T-cell (primary cell): ENCODE measurements around the gene SH2D4B. TPM values are rescaled to one million over a fixed set of nuclear protein-coding genes. Genes with fewer than 3 reads are reported as not detected.

Experiments used
- ATAC-seq, 4 experiments: fragments of 200-7000 bp in 3 of 4; fragments of 150-1000 bp in 1 of 4; cut with Tn5 transposase; replicated peaks in 1 of 4; 1 replicate in 3 of 4; 2 replicates in 1 of 4; pipeline ENCODE4 v1.10.0; 2021; ENCODE audit warnings: moderate library complexity in 3 of 4, mild to moderate bottlenecking in 2 of 4, moderate number of reproducible peaks in 1 of 4
- CTCF ChIA-PET, 2 donors: fragments of 300-600 bp; sonication (Branson Sonifier 250); formaldehyde crosslinking; loops; one replicate each; lab custom pipeline; 2022; ENCODE audit warnings: antibody characterized with exemption in 2 of 2; lab: Charles Lee
- POLR2A ChIA-PET, 2 donors: fragments of 300-600 bp; sonication (Branson Sonifier 250); formaldehyde crosslinking; loops; one replicate each; lab custom pipeline; 2022; ENCODE audit warnings: antibody characterized with exemption in 2 of 2; lab: Charles Lee
- DNase-seq, 35 experiments: peaks; one replicate each; pipeline versions ENCODE4 v3.0.0 to v3.0.0-alpha.2; 2013 to 2023
- H3K27ac ChIP-seq: one replicate; pipeline ENCODE4 v1.5.1; 2013; ENCODE audit warnings: low read length
- H3K27me3 ChIP-seq, 2 experiments: replicated peaks in 1 of 2; 1 replicate in 1 of 2; 2 replicates in 1 of 2; pipeline versions ENCODE4 v1.6.1 to v1.7.0; 2013; ENCODE audit warnings: low read length in 1 of 2, mixed read lengths in 1 of 2; ENCODE audit not compliant: control insufficient read depth in 2 of 2, insufficient read depth in 2 of 2; ENCODE audit errors: extremely low read depth in 1 of 2
- H3K36me3 ChIP-seq, 2 donors: 1 replicate in 1 of 2; 2 replicates in 1 of 2; pipeline versions ENCODE4 v1.6.1 to v1.7.0; 2013; ENCODE audit warnings: low read length in 1 of 2; ENCODE audit not compliant: control insufficient read depth in 2 of 2, insufficient read depth in 1 of 2; ENCODE audit errors: extremely low read depth in 1 of 2
- H3K4me1 ChIP-seq, 2 experiments: 1 replicate in 1 of 2; 2 replicates in 1 of 2; pipeline versions ENCODE4 v1.6.1 to v1.7.0; 2013; ENCODE audit warnings: low read length in 2 of 2, mixed read lengths in 1 of 2; ENCODE audit not compliant: insufficient read depth in 2 of 2, control insufficient read depth in 1 of 2; ENCODE audit errors: extremely low read depth in 1 of 2
- H3K4me3 ChIP-seq, 2 donors: 1 replicate in 1 of 2; 2 replicates in 1 of 2; pipeline versions ENCODE4 v1.5.1 to v1.7.0; 2013; ENCODE audit warnings: mild to moderate bottlenecking in 2 of 2, low read length in 1 of 2, moderate library complexity in 1 of 2; ENCODE audit not compliant: control insufficient read depth in 1 of 2; ENCODE audit errors: extremely low read depth in 1 of 2
- H3K9me3 ChIP-seq: 2 replicates; pipeline ENCODE4 v1.7.0; 2013
- H3K27ac Mint-ChIP-seq, 2 donors: one replicate each; pipeline ENCODE4 v1.8.0; 2020 to 2021; ENCODE audit warnings: mild to moderate bottlenecking in 2 of 2, mixed read lengths in 2 of 2
- H3K27me3 Mint-ChIP-seq, 2 donors: one replicate each; pipeline ENCODE4 v1.8.0; 2021 to 2022; ENCODE audit warnings: mixed read lengths in 2 of 2
- H3K36me3 Mint-ChIP-seq: one replicate; pipeline ENCODE4 v1.8.0; 2021; ENCODE audit warnings: mixed read lengths
- H3K4me1 Mint-ChIP-seq, 3 donors: one replicate each; pipeline ENCODE4 v1.8.0; 2020 to 2022; ENCODE audit warnings: mixed read lengths in 3 of 3, mild to moderate bottlenecking in 1 of 3
- H3K4me3 Mint-ChIP-seq, 3 donors: one replicate each; pipeline ENCODE4 v1.8.0; 2020 to 2022; ENCODE audit warnings: mild to moderate bottlenecking in 3 of 3, mixed read lengths in 3 of 3, moderate library complexity in 3 of 3
- H3K9me3 Mint-ChIP-seq, 3 donors: one replicate each; pipeline ENCODE4 v1.8.0; 2020 to 2022; ENCODE audit warnings: mixed read lengths in 3 of 3
- WGBS: methylation state at CpG from one replicate; pipeline ENCODE4 v1.1.5; 2013; ENCODE audit warnings: missing lambda C conversion rate; ENCODE audit not compliant: insufficient coverage; 5-methylcytosine and 5-hydroxymethylcytosine counted together
- total RNA-seq, 35 experiments: library from RNA in 6 of 35; stranded (reverse) in 6 of 35; fragments of 120-200 nt in 1 of 35; gene quantifications; one replicate each; pipeline versions ENCODE4 v1.2.1 to v1.2.4 and lab custom pipeline; 2013 to 2026

SH2D4B gene
- total RNA-seq, 5 donors from 2014 or later (not counting 1 experiment from before 2014, with no cell fraction given) = 0.12 to 0.26 (median 0.23) TPM

- Mint-ChIP-seq H3K4me1 (peaks cover 28 to 57% (median 37%) of the 10 kb centered on the region in 3 donors), H3K27me3 (no peaks in the 10 kb centered on the region), H3K36me3 (peaks cover 63% of the 10 kb centered on the region), H3K4me3 (no peak overlapping the region), H3K27ac (peak overlapping the region in 1 of 2 donors; percentile 49), H3K9me3 (no peaks in the 10 kb centered on the region)
- CTCF ChIA-PET = interaction anchor here in 1 of 2 donors (0.6 to 2.6 kb wide), 2 partner anchors 10 to 56 kb away, joined by 3 to 10 read pairs; no protein-coding TSS in a partner anchor
- no peaks in the 10 kb centered on the region for H3K9me3 ChIP-seq
- no peak for DNase-seq
- peaks cover 3 to 25% of the 10 kb centered on the region in 2 experiments for H3K4me1 ChIP-seq
- POLR2A ChIA-PET = interaction anchor here in 1 of 2 donors (0.6 kb wide), 1 partner anchor 49 kb away, joined by 5 read pairs; no protein-coding TSS in a partner anchor
- no peak overlapping the region for H3K4me3 ChIP-seq
- H3K27me3 ChIP-seq = no peaks in the 10 kb centered on the region
- no peak for ATAC-seq
- peaks cover 22 to 97% of the 10 kb centered on the region in 2 donors for H3K36me3 ChIP-seq
- no CpG with 5 or more reads among the region's 5 CpGs for WGBS
- H3K27ac ChIP-seq = no peak overlapping the region
Observed at GRCh38 chr10:80515511-80515910, 22.2 kb upstream of the SH2D4B start.

- peak overlapping the region in 1 of 2 donors; percentile 74 for H3K27ac Mint-ChIP-seq
- WGBS = 91% methylated on average over 10 of the region's 12 CpGs
- H3K36me3 Mint-ChIP-seq = peaks cover 65% of the 10 kb centered on the region
- H3K27me3 Mint-ChIP-seq = no peaks in the 10 kb centered on the region
- POLR2A ChIA-PET = no interaction called here
- no peak for ATAC-seq
- no peak for DNase-seq
- Histone ChIP-seq H3K4me3 (no peak overlapping the region), H3K4me1 (peaks cover 3 to 24% of the 10 kb centered on the region in 2 experiments), H3K27me3 (no peaks in the 10 kb centered on the region), H3K9me3 (no peaks in the 10 kb centered on the region), H3K36me3 (peaks cover 22 to 97% of the 10 kb centered on the region in 2 donors), H3K27ac (no peak overlapping the region)
- CTCF ChIA-PET = interaction anchor here in 1 of 2 donors (2.6 kb wide), 1 partner anchor 10 kb away, joined by 10 read pairs; no protein-coding TSS in a partner anchor
- no peak overlapping the region for H3K4me3 Mint-ChIP-seq
- H3K4me1 Mint-ChIP-seq = peaks cover 30 to 57% (median 39%) of the 10 kb centered on the region in 3 donors
- no peaks in the 10 kb centered on the region for H3K9me3 Mint-ChIP-seq
Observed at GRCh38 chr10:80515941-80516340, 21.8 kb upstream of the SH2D4B start.

GRCh38 chr10:80516506-80517075 is 21.1 kb upstream of the SH2D4B start:
- Mint-ChIP-seq H3K9me3 (no peaks in the 10 kb centered on the region), H3K4me1 (peaks cover 24 to 52% (median 32%) of the 10 kb centered on the region in 3 donors), H3K36me3 (peaks cover 65% of the 10 kb centered on the region), H3K4me3 (no peak overlapping the region), H3K27ac (peak overlapping the region; percentile 74 to 84), H3K27me3 (no peaks in the 10 kb centered on the region)
- ChIA-PET CTCF (no interaction called here), POLR2A (no interaction called here)
- no peaks in the 10 kb centered on the region for H3K27me3 ChIP-seq
- H3K9me3 ChIP-seq = no peaks in the 10 kb centered on the region
- H3K4me3 ChIP-seq = no peak overlapping the region
- no peak overlapping the region for H3K27ac ChIP-seq
- H3K36me3 ChIP-seq = peaks cover 24 to 91% of the 10 kb centered on the region in 2 donors
- ATAC-seq (no peak), DNase-seq (no peak)
- peaks cover 0 to 18% of the 10 kb centered on the region in 2 experiments for H3K4me1 ChIP-seq
- 79% methylated on average over 5 of the region's 6 CpGs for whole genome bisulfite sequencing

- WGBS = 95% methylated on average over 19 of the region's 21 CpGs
- H3K9me3 ChIP-seq = no peaks in the 10 kb centered on the region
- Mint-ChIP-seq H3K4me1 (peaks cover 26 to 45% (median 26%) of the 10 kb centered on the region in 3 donors), H3K27me3 (no peaks in the 10 kb centered on the region), H3K36me3 (peaks cover 59% of the 10 kb centered on the region), H3K27ac (peak overlapping the region; percentile 41 to 44), H3K9me3 (no peaks in the 10 kb centered on the region), H3K4me3 (no peak overlapping the region)
- ATAC-seq = no peak
- no peak overlapping the region for H3K4me3 ChIP-seq
- peaks cover 0 to 11% of the 10 kb centered on the region in 2 experiments for H3K4me1 ChIP-seq
- ChIA-PET CTCF (no interaction called here), POLR2A (interaction anchor here in 1 of 2 donors (0.6 kb wide), 1 partner anchor 34 kb away, joined by 4 read pairs; no protein-coding TSS in a partner anchor)
- no peak overlapping the region for H3K27ac ChIP-seq
- no peak for DNase-seq
- H3K36me3 ChIP-seq = peaks cover 24 to 85% of the 10 kb centered on the region in 2 donors
- H3K27me3 ChIP-seq = no peaks in the 10 kb centered on the region
Observed at GRCh38 chr10:80517416-80518142, 20.1 kb upstream of the SH2D4B start.

GRCh38 chr10:80518143-80518806 is 19.4 kb upstream of the SH2D4B start:
- Mint-ChIP-seq H3K27ac (peak overlapping the region; percentile 66 to 82), H3K27me3 (no peaks in the 10 kb centered on the region), H3K4me3 (no peak overlapping the region), H3K36me3 (peaks cover 59% of the 10 kb centered on the region), H3K4me1 (peaks cover 29 to 38% (median 30%) of the 10 kb centered on the region in 3 donors), H3K9me3 (no peaks in the 10 kb centered on the region)
- no peaks in the 10 kb centered on the region for H3K9me3 ChIP-seq
- H3K27me3 ChIP-seq = no peaks in the 10 kb centered on the region
- CTCF ChIA-PET = no interaction called here
- no peak overlapping the region for H3K27ac ChIP-seq
- H3K4me1 ChIP-seq = peaks cover 0 to 11% of the 10 kb centered on the region in 2 experiments
- ATAC-seq = peak in 1 of 4 experiments; percentile 9
- H3K36me3 ChIP-seq = peaks cover 21 to 78% of the 10 kb centered on the region in 2 donors
- no peak for DNase-seq
- H3K4me3 ChIP-seq = no peak overlapping the region
- POLR2A ChIA-PET = no interaction called here
- 94% methylated on average over 12 of the region's 17 CpGs for WGBS

- H3K4me3 Mint-ChIP-seq = no peak overlapping the region
- POLR2A ChIA-PET = no interaction called here
- H3K9me3 Mint-ChIP-seq = no peaks in the 10 kb centered on the region
- H3K36me3 Mint-ChIP-seq = peaks cover 54% of the 10 kb centered on the region
- H3K27me3 ChIP-seq = no peaks in the 10 kb centered on the region
- peak overlapping the region; percentile 66 to 82 for H3K27ac Mint-ChIP-seq
- no peak for ATAC-seq
- no peak overlapping the region for H3K27ac ChIP-seq
- peaks cover 21 to 72% of the 10 kb centered on the region in 2 donors for H3K36me3 ChIP-seq
- no peak overlapping the region for H3K4me3 ChIP-seq
- CTCF ChIA-PET = no interaction called here
- 86% methylated on average over 5 of the region's 7 CpGs for WGBS
- H3K4me1 Mint-ChIP-seq = peaks cover 34 to 41% (median 34%) of the 10 kb centered on the region in 3 donors
- DNase-seq = no peak
- H3K9me3 ChIP-seq = no peaks in the 10 kb centered on the region
- H3K4me1 ChIP-seq = peaks cover 0 to 13% of the 10 kb centered on the region in 2 experiments
- no peaks in the 10 kb centered on the region for H3K27me3 Mint-ChIP-seq
Observed at GRCh38 chr10:80518807-80519360, 18.8 kb upstream of the SH2D4B start.
